SK-N-SH (cell line): ENCODE measurements around the gene ANKRD37. TPM values are rescaled to one million over a fixed set of nuclear protein-coding genes. Genes with fewer than 3 reads are reported as not detected.

Source experiments
- CTCF ChIA-PET: fragments of 300-600, 350-600 bp; formaldehyde crosslinking; extraction: SDS; loops from one replicate; lab custom pipeline; 2021; lab: Yijun Ruan, JAX
- POLR2A ChIA-PET: fragments of 350-600 bp; sonication (Branson Sonifier 250); formaldehyde crosslinking; extraction: SDS; loops from one replicate; lab custom pipeline; 2020; ENCODE audit warnings: antibody characterized with exemption, inconsistent platforms; lab: Yijun Ruan, JAX
- DNase-seq: peaks from one replicate; pipeline ENCODE4 v3.0.0; 2012
- H2AFZ ChIP-seq: fragments of 200-600 bp; sonication (generic); 2 replicates; pipeline ENCODE4 v1.8.1; 2016; ENCODE audit warnings: antibody characterized with exemption, mild to moderate bottlenecking, low read depth
- H3F3A ChIP-seq: fragments of 200-600 bp; sonication (generic); replicated peaks from 2 replicates; pipeline ENCODE3; 2016; ENCODE audit warnings: antibody characterized with exemption, mild to moderate bottlenecking; ENCODE audit not compliant: insufficient read depth
- H3K27ac ChIP-seq, 2 experiments: fragments of 200-500 bp in 1 of 2; fragments of 200-600 bp in 1 of 2; sonication (Bioruptor generic) in 1 of 2; sonication (generic), shearing (Covaris generic) in 1 of 2; 2 replicates each; pipeline versions ENCODE4 v1.5.1 to v1.6.1; 2014 to 2016; ENCODE audit warnings: low read depth in 2 of 2, inconsistent platforms in 1 of 2, low read length in 1 of 2, mild to moderate bottlenecking in 1 of 2, mixed read lengths in 1 of 2
- H3K27me3 ChIP-seq: fragments of 200-600 bp; sonication (generic), shearing (Covaris generic); 2 replicates; pipeline ENCODE4 v1.6.1; 2016; ENCODE audit warnings: mixed run types; ENCODE audit not compliant: insufficient read depth
- H3K36me3 ChIP-seq, 2 experiments: fragments of 200-500 bp in 1 of 2; fragments of 200-600 bp in 1 of 2; sonication (Bioruptor generic) in 1 of 2; sonication (generic) in 1 of 2; replicated peaks in 1 of 2; 2 replicates each; pipeline versions ENCODE3 to v1.5.1; 2014 to 2016; ENCODE audit warnings: low read length in 1 of 2, mild to moderate bottlenecking in 1 of 2; ENCODE audit not compliant: insufficient read depth in 2 of 2, control insufficient read depth in 1 of 2
- H3K4me1 ChIP-seq, 2 experiments: fragments of 200-500 bp in 1 of 2; fragments of 200-600 bp in 1 of 2; sonication (Bioruptor generic) in 1 of 2; sonication (generic), shearing (Covaris generic) in 1 of 2; 2 replicates each; pipeline versions ENCODE4 v1.5.1 to v1.6.1; 2014 to 2016; ENCODE audit warnings: low read depth in 1 of 2, low read length in 1 of 2, mixed run types in 1 of 2; ENCODE audit not compliant: insufficient read depth in 2 of 2, control insufficient read depth in 1 of 2
- H3K4me2 ChIP-seq: fragments of 200-600 bp; sonication (generic), shearing (Covaris generic); 2 replicates; pipeline ENCODE4 v1.6.1; 2017; ENCODE audit warnings: mixed run types
- H3K4me3 ChIP-seq, 2 experiments: fragments of 200-500 bp in 1 of 2; fragments of 200-600 bp in 1 of 2; sonication (Bioruptor generic) in 1 of 2; sonication (generic), shearing (Covaris generic) in 1 of 2; 2 replicates each; pipeline versions ENCODE4 v1.5.1 to v1.8.1; 2014 to 2016; ENCODE audit warnings: low read depth in 2 of 2, inconsistent platforms in 1 of 2, low read length in 1 of 2, mild to moderate bottlenecking in 1 of 2, mixed read lengths in 1 of 2, moderate library complexity in 1 of 2
- H3K79me2 ChIP-seq: fragments of 200-600 bp; sonication (generic); 2 replicates; pipeline ENCODE4 v1.8.1; 2017; ENCODE audit warnings: mild to moderate bottlenecking; ENCODE audit not compliant: insufficient read depth
- H3K9ac ChIP-seq: fragments of 200-600 bp; sonication (generic); 2 replicates; pipeline ENCODE4 v1.6.1; 2017; ENCODE audit warnings: mixed run types
- H3K9me2 ChIP-seq: fragments of 200-600 bp; sonication (generic); 2 replicates; pipeline ENCODE4 v1.6.1; 2017; ENCODE audit warnings: mixed run types
- H3K9me3 ChIP-seq: fragments of 200-600 bp; sonication (generic); 2 replicates; pipeline ENCODE4 v1.6.1; 2017; ENCODE audit warnings: mixed run types, mild to moderate bottlenecking, moderate library complexity
- H4K20me1 ChIP-seq: fragments of 200-600 bp; sonication (generic); 2 replicates; pipeline ENCODE4 v1.6.1; 2017; ENCODE audit warnings: mild to moderate bottlenecking, mixed run types; ENCODE audit not compliant: insufficient read depth
- CHD2 ChIP-seq: fragments of 150-350 bp; IDR thresholded peaks from 2 replicates; pipeline ENCODE4 v1.6.1; 2018; ENCODE audit warnings: low read length; ENCODE audit not compliant: partially characterized antibody
- EZH2phosphoT487 ChIP-seq: fragments of 200-600 bp; sonication (generic); IDR thresholded peaks from 2 replicates; pipeline ENCODE4 v1.6.1; 2017; ENCODE audit warnings: low read depth, mixed run types, mild to moderate bottlenecking, antibody characterized with exemption, moderate library complexity, borderline replicate concordance
- FOSL2 ChIP-seq: IDR thresholded peaks from 2 replicates; pipeline ENCODE4 v1.4.0; 2012; ENCODE audit warnings: low read depth, mild to moderate bottlenecking, moderate library complexity, borderline replicate concordance
- FOXM1 ChIP-seq: IDR thresholded peaks from 2 replicates; pipeline ENCODE4 v1.4.0; 2012; ENCODE audit warnings: low read depth, mild to moderate bottlenecking
- IRF3 ChIP-seq: fragments of 150-350 bp; IDR thresholded peaks from 2 replicates; pipeline ENCODE4 v1.6.1; 2016; ENCODE audit warnings: mild to moderate bottlenecking, low read depth, low read length
- JUND ChIP-seq: IDR thresholded peaks from 2 replicates; pipeline ENCODE4 v1.4.0; 2012
- MAX ChIP-seq: IDR thresholded peaks from 2 replicates; pipeline ENCODE4 v1.4.0; 2012; ENCODE audit warnings: low read depth
- MEF2A ChIP-seq: IDR thresholded peaks from 2 replicates; pipeline ENCODE4 v1.4.0; 2012; ENCODE audit warnings: low read depth, borderline replicate concordance
- MXI1 ChIP-seq: IDR thresholded peaks from 2 replicates; pipeline ENCODE4 v1.6.1; 2012; ENCODE audit warnings: mild to moderate bottlenecking, low read depth, low read length, improper control_type of control experiment
- POLR2AphosphoS5 ChIP-seq: IDR thresholded peaks from 2 replicates; pipeline ENCODE4 v1.6.1; 2012; ENCODE audit warnings: low read depth, low read length
- RCOR1 ChIP-seq: fragments of 150-350 bp; IDR thresholded peaks from 2 replicates; pipeline ENCODE4 v1.6.1; 2017; ENCODE audit warnings: antibody characterized with exemption, low read length
- REST ChIP-seq: IDR thresholded peaks from 2 replicates; pipeline ENCODE4 v1.6.1; 2012; ENCODE audit warnings: mild to moderate bottlenecking, low read depth, low read length, moderate library complexity
- RXRA ChIP-seq: IDR thresholded peaks from 2 replicates; pipeline ENCODE4 v1.4.0; 2012; ENCODE audit warnings: low read depth, mild to moderate bottlenecking, borderline replicate concordance
- SIN3A ChIP-seq: IDR thresholded peaks from 2 replicates; pipeline ENCODE4 v1.6.1; 2012; ENCODE audit warnings: low read depth, mild to moderate bottlenecking, low read length, moderate library complexity, borderline replicate concordance
- TAF1 ChIP-seq: IDR thresholded peaks from 2 replicates; pipeline ENCODE4 v1.6.1; 2012; ENCODE audit warnings: low read depth, mild to moderate bottlenecking, low read length, moderate library complexity, borderline replicate concordance
- USF1 ChIP-seq: IDR thresholded peaks from 2 replicates; pipeline ENCODE4 v1.4.0; 2012; ENCODE audit warnings: low read depth, borderline replicate concordance
- ZBTB33 ChIP-seq: IDR thresholded peaks from 2 replicates; pipeline ENCODE4 v1.4.0; 2012; ENCODE audit warnings: low read depth, borderline replicate concordance
- WGBS: methylation state at CpG from one replicate; pipeline ENCODE4 v1.1.6; 2017; ENCODE audit warnings: low lambda C conversion rate; 5-methylcytosine and 5-hydroxymethylcytosine counted together
- polyA plus RNA-seq, 3 experiments: library from polyadenylated mRNA; depleted of rRNA; stranded (reverse); fragments of >200 nt; gene quantifications; 2 replicates each; pipeline ENCODE4 v1.2.3, GENCODE V29; 2012

ANKRD37 gene
- polyA plus RNA-seq, 1 of the 3 experiments (the other 2 are of a cell fraction): 10.1 TPM

GRCh38 chr4:185381288-185382196 lies 15.1 kb upstream of the ANKRD37 start:
- Histone ChIP-seq H3K79me2 (no peaks in the 10 kb centered on the region), H4K20me1 (no peaks in the 10 kb centered on the region), H3K9ac (no peak overlapping the region), H3K27me3 (no peaks in the 10 kb centered on the region), H3K9me2 (no peaks in the 10 kb centered on the region), H3K36me3 (peaks cover 9 to 27% of the 10 kb centered on the region in 2 experiments), H2AFZ (no peak overlapping the region), H3K4me2 (no peak overlapping the region), H3K4me1 (peaks cover 2 to 7% of the 10 kb centered on the region in 2 experiments; a peak in 1 of 4 replicates), H3K27ac (no peak overlapping the region), H3F3A (no peaks in the 10 kb centered on the region), H3K9me3 (no peaks in the 10 kb centered on the region), H3K4me3 (no peak overlapping the region)
- 54% methylated on average over 4 of the region's 4 CpGs for WGBS
- CTCF ChIA-PET: no interaction called here
- TF ChIP-seq RXRA: no peak
- no peak for TF ChIP-seq EZH2phosphoT487
- TF ChIP-seq TAF1: no peak
- no peak for TF ChIP-seq FOSL2
- TF ChIP-seq FOXM1: no peak
- TF ChIP-seq SIN3A: no peak
- TF ChIP-seq USF1: no peak
- no peak for TF ChIP-seq JUND
- no peak for TF ChIP-seq IRF3
- no peak for TF ChIP-seq REST
- TF ChIP-seq POLR2AphosphoS5: no peak
- TF ChIP-seq CHD2: no peak
- no peak for TF ChIP-seq MXI1
- TF ChIP-seq RCOR1: no peak
- TF ChIP-seq ZBTB33: no peak
- no peak for TF ChIP-seq MEF2A
- no peak for TF ChIP-seq MAX
- POLR2A ChIA-PET: no interaction called here
- DNase-seq: no peak
